Measurements from ENCODE around the gene CA11. TPM values are rescaled to one million over a fixed set of nuclear protein-coding genes. Genes with fewer than 3 reads are reported as not detected.
A peak's percentile ranks its signal among the peaks of the same experiment; 100 is the strongest.

The CA11 gene
- total RNA-seq, 2 donors from 2014 or later: 1.4 to 2.7 TPM

GRCh38 chr19:48654299-48655059 lies 8.5 kb upstream of the CA11 start:
- no peak overlapping the region for H3K4me3 ChIP-seq
- no peak overlapping the region for H3K9ac ChIP-seq (ENCODE audit: low read depth in 2 of 2, low read length in 2 of 2)
- H3K27ac ChIP-seq: no peak overlapping the region
- no peak for TF ChIP-seq CTCF (IDR thresholded peaks at IDR 0.05)
- no peaks in the 10 kb centered on the region for H3K9me3 ChIP-seq
- no peaks in the 10 kb centered on the region for H3K27me3 ChIP-seq
- no peak for DNase-seq
- no peaks in the 10 kb centered on the region for H3K36me3 ChIP-seq
- no peaks in the 10 kb centered on the region for H3K4me1 ChIP-seq
- intact Hi-C loops (cut with DNase I): no loop called here

GRCh38 chr19:48651683-48652048 lies 5.7 kb upstream of the CA11 start:
- intact Hi-C loops (cut with DNase I): no loop called here
- H3K4me1 ChIP-seq: no peaks in the 10 kb centered on the region
- no peaks in the 10 kb centered on the region for H3K36me3 ChIP-seq
- no peak overlapping the region for H3K27ac ChIP-seq
- H3K9me3 ChIP-seq: no peaks in the 10 kb centered on the region
- TF ChIP-seq CTCF (IDR thresholded peaks at IDR 0.05): no peak
- no peak for DNase-seq
- no peak overlapping the region for H3K4me3 ChIP-seq
- no peaks in the 10 kb centered on the region for H3K27me3 ChIP-seq
- no peak overlapping the region for H3K9ac ChIP-seq (ENCODE audit: low read depth in 2 of 2, low read length in 2 of 2)

GRCh38 chr19:48650974-48651682 lies 5.1 kb upstream of the CA11 start:
- Histone ChIP-seq H3K27ac (no peak overlapping the region), H3K27me3 (no peaks in the 10 kb centered on the region), H3K9ac (ENCODE audit: low read depth in 2 of 2, low read length in 2 of 2) (no peak overlapping the region), H3K36me3 (no peaks in the 10 kb centered on the region), H3K4me3 (no peak overlapping the region), H3K9me3 (no peaks in the 10 kb centered on the region), H3K4me1 (no peaks in the 10 kb centered on the region)
- intact Hi-C loops (cut with DNase I): no loop called here
- no peak for TF ChIP-seq CTCF (IDR thresholded peaks at IDR 0.05)
- DNase-seq: no peak

GRCh38 chr19:48648134-48648533 lies 2.1 kb upstream of the CA11 start:
- DNase-seq: no peak
- Histone ChIP-seq H3K27ac (no peak overlapping the region), H3K4me1 (no peaks in the 10 kb centered on the region), H3K9ac (ENCODE audit: low read depth in 2 of 2, low read length in 2 of 2) (no peak overlapping the region), H3K4me3 (no peak overlapping the region), H3K9me3 (no peaks in the 10 kb centered on the region), H3K36me3 (no peaks in the 10 kb centered on the region), H3K27me3 (peaks cover 5% of the 10 kb centered on the region)
- no peak for TF ChIP-seq CTCF (IDR thresholded peaks at IDR 0.05)
- intact Hi-C loops (cut with DNase I): loop anchor here (5.0 kb wide), 3 partner anchors 89 to 194 kb away; no protein-coding TSS in a partner anchor

- DNase-seq: no peak
- Histone ChIP-seq H3K4me3 (peak overlapping the region; percentile 27), H3K27ac (peak overlapping the region; percentile 31), H3K36me3 (no peaks in the 10 kb centered on the region), H3K9me3 (no peaks in the 10 kb centered on the region), H3K27me3 (peaks cover 5% of the 10 kb centered on the region), H3K4me1 (no peaks in the 10 kb centered on the region), H3K9ac (ENCODE audit: low read depth in 2 of 2, low read length in 2 of 2) (no peak overlapping the region)
- intact Hi-C loops (cut with DNase I): loop anchor here (5.0 kb wide), 3 partner anchors 91 to 196 kb away; no protein-coding TSS in a partner anchor
- no peak for TF ChIP-seq CTCF (IDR thresholded peaks at IDR 0.05)
Observed at GRCh38 chr19:48646722-48647216, 782 bp upstream of the CA11 start.

Data from colonic mucosa (tissue), 4 donors.